HG02840 (cell line): ENCODE measurements around the gene TEX13A.
"Not testable (repeated sequence)": the region's sequence is repeated elsewhere in the genome, so short reads cannot be mapped to it uniquely, and the experiment has no call there.

Experiments
- ATAC-seq: cut with Tn5 transposase; IDR thresholded peaks from one replicate; pipeline ENCODE4 v1.9.1; 2021; ENCODE audit warnings: mild to moderate bottlenecking, moderate library complexity, moderate number of reproducible peaks; ENCODE audit not compliant: unreplicated experiment, low FRiP score

The TEX13A gene, protein sequence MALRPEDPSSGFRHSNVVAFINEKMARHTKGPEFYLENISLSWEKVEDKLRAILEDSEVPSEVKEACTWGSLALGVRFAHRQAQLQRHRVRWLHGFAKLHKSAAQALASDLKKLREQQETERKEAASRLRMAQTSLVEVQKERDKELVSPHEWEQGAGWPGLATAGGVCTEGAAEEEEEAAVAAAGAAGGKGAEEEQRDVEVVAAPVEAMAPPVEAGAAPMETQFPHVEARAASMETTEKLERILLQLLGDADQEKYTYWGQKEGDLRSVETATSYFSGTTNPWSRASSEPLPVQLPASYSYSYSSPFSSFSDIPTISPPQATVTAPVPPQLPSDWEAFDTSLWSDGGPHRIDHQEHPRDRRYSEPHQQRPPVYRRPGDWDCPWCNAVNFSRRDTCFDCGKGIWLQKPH

DNA sequence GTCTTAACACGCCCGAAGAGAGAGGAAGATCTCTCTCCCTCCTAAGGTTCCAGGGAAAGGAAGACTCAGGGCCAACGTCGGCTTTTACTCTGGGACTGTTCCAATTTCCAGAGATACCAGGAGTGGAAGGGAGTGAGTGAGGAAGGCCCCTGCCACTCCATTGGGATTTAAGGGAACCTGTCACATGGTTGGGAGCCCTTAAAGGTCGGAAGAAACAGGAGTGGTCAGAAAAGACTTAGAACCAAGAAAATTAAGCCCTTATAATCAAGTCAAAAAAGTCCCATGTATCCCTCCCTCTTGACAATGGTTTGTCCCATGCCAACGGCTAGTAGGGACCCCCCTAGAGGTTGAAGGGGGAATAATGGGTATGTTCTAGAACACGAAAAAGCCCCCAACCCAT is at the start of gene TEX13A:
Gene TEX13A, minus strand, starts transcription at position 59 of the 400 bp plus-strand sequence. CDS start 297 bp downstream, outside the sequence.
- no peak for ATAC-seq

DNA sequence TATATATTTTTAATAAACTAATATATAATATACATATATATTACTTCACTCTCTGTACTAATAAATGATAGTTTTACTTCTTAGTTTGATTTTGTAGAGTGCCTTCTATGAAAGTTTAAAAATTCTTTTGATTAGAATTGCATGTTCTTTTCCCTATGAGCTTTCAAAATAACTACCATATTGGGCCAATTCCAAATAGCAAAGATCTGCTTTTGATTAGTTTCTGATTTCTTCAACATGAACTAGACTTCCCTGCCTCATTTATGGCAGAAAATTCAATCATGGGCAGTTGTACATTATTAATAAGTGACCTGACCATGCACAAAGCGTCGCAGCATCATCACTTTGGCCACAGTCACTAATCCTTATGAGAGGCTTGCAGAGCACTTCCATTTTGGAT is 48.9 kb upstream of the TEX13A start:
- ATAC-seq, result no peak

DNA sequence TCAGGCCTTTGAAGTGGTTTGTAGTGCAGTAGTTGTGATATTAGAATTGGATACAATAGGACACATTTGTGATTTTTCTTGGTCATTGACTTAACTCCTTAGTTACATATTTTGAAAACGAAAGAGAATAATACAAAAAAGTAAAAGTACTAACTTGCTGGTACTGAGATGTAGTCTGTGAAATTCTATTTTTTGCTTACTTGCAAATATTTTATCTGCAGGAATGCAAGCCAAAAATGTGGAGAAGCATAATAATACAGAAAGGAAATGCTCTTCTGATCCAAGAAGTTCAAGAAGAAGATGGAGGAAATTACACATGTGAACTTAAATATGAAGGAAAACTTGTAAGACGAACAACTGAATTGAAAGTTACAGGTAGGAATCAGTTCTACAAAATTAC is 46.7 kb upstream of the TEX13A start:
- no peak for ATAC-seq

DNA sequence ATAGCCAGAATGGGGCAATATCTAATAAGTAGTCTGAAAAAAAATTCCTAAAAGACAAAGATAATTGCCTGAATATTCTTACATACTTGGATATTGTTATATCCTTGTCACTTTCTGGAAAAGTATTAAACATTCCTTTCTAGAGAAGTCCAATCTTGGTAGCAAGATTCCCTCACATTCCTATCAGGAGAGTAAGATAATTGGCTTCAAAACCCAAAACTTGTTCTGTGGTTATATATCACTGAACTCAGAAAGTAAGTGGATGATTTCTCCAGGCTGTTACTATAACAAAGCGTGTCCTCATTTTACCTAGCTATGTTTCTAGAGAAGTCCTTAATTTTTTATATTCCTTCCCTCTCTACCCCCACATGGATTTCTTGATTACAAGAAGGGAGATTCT is 46.0 kb upstream of the TEX13A start:
- no peak for ATAC-seq

DNA sequence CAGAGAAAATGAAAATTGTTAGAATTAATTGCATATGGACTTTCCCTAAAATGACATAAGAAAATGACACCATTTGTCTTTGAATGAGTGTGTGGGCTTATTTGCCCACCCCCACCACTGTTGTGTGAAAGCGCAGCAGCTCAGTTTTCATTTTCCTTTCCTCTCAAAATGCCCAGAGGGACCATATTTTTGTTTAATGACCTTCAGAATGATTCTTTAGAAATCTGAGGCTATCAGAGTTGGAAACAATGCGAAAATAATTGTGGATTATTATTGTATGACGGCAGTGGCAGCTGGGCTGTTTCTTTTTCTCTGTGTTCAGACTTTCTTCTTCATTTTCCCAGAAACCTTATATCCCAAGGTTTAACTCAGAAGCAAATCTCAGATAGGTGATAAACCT is 44.6 kb upstream of the TEX13A start:
- no peak for ATAC-seq

DNA sequence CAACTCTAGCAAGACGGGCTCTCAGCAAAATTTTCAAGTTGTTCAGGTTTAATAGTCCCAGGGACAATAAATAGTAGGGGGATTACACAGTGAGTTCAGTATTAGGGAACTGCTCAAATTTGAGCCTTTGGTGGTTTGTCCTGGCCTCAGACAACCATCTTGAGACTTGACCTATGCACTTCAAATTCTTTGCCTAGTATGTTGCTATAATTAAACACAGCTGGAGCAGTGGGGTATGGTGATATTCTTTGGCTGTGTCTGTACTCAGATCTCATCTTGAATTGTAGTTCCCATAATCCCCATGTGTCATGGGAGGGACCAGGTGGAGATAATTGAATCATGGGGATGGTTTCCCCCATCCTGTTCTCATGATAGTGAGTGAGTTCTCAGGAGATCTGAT is 43.3 kb upstream of the TEX13A start:
- ATAC-seq, result no peak

DNA sequence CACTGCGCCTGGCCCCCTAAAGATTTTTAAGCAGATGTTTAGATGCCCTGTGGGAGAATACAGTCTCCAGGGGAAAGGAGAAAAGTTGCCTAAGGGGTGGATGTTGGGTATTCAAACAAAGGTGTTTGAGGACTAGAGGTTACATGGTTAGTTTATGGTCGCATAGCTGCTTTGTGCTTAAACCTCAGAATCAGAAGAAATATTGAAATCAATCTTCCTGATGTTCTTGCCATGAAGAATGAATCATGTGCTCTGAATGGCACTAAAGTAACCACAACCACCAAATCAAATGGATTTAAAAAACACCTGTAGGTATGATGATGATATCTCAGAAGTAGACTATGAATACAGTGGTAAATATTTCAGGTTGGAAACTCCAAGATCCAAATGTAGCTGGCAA is 42.7 kb upstream of the TEX13A start:
- no peak for ATAC-seq

DNA sequence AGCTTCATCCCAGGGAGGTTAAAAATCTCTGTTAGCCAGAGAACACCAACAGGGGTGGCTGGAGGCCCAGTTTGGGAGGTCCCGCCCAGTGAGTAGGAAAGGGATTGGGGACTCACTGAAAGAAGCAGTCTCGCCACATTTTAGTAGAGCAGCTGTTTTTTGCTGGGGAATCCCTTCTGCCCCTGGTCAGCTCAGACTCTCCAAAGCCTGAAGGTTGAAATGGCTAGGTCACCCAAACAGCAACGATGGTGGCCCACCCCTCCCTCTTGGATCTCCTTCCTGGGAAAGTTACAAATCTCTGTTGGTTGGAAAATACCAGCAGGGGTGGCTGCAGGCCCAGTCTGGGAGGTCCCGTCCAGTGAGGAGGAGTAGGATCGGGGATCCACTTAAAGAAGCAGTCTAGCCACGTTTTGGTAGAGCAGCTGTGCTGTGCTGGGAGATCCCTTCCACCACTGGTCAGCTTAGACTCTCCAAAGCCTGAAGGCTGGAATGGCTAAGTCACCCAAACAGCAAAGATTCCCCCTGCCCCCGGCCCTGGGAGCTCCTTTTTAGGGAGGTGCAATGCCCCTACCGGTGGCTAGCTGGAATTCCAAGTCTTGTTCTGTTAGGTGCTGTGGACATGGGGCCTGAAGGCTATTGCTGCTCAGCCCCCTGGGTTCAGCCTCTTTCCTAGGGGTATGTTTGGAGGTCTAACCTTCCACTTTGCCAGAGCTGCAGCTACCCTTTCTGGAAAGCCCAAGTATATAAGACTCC is 40.0 kb upstream of the TEX13A start:
- no peak for ATAC-seq

DNA sequence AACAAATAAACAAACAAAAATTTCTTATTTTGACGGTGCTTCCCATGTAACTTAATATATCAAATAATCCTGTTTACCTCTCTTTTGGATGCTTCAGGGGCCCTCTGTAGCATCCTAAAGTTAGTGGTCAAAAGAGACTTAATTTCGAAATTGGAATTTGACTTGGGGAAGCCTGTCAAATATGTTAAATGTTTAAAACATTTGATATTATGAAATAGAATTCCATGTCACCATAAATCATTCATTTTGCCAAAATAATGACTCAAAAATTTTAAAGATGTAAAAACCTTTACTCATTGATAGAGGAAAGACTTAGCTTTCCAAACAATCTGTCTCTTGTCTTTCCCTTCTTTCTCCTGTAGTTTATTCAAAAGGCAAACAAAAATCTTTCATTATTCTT is 20.6 kb upstream of the TEX13A start:
- no peak for ATAC-seq

DNA sequence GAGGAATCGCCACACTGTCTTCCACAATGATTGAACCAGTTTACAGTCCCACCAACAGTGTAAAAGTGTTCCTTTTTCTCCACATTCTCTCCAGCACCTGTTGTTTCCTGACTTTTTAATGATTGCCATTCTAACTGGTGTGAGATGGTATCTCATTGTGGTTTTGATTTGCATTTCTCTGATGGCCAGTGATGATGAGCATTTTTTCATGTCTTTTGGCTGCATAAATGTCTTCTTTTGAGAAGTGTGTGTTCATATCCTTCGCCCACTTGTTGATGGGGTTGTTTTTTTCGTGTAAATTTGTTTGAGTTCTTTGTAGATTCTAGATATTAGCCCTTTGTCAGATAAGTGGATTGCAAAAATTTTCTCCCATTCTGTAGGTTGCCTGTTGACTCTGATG is 16.9 kb upstream of the TEX13A start:
- not testable (repeated sequence) for ATAC-seq

DNA sequence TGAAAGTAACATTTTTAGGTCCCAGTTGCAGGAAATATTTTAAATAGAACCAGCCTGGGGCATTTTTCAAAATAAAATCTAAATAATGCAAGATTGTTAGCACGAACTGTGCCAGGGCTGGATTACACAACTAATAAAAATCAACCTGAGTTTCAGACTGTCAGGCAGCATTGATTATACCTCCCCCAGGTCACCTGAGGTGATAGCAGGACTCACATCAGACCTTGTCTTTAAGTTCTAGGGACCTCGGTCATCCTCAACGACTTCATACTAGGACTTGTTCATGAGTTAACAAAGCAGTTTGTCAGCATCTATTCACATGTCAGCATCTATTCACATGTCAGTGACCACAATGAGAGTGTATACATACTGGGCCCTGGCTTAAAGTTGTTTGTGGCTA is 8.7 kb upstream of the TEX13A start:
- ATAC-seq, result no peak

DNA sequence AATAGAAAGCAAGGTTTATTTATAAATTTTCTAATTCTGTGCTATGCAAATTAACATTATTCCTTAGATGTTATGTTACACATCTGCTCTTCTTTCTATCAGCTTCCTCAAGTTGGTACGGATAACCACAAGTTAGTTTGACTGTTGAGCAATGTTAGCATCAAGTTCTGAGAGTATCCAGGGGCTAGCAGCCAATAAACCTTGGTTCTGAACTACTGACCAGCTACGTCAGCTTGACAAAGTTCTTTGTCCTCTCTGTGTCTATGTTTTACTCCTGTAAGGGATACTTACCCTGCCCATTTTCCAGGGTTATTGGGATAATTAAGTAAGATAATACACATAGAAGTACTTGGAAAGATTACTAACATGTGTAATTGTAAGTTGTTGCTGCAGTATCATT is 8.1 kb upstream of the TEX13A start:
- ATAC-seq, result no peak

DNA sequence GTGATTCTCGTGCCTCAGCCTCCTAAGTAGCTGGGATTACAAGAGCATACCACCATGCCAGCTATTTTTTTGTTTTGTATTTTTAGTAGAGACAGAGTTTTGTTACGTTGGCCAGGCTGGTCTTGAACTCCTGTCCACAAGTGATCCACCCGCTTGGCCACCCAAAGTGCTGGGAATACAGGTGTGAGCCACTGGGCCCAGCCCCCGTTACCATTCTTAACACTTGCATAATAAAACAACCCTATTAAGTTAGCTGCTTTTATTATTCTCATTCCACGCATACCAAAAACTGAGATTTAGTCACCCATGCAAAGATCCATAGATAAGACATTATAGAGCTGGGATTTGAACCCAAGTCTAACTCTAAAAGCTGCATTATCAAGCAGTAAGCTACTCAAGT is 6.0 kb upstream of the TEX13A start:
- no peak for ATAC-seq

DNA sequence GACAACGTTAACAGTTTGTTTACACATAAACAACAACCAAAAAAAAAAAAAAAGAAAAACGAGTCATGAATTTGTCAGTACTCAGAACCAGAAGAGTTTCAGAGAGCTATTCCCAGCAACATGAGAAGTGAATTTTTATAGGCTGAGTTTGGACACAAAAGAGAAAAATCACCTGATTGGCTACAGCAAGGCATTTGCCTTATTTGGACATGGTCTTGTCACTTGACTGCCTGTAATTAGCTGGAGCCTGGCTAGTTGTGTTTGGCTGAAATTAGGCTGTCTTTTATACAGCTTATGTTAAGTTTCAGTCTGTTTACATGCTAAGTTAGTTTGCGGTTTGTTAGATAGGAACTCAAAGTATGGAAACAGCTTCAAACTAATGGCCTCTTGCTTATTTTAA is 880 bp upstream of the TEX13A start:
- no peak for ATAC-seq

DNA sequence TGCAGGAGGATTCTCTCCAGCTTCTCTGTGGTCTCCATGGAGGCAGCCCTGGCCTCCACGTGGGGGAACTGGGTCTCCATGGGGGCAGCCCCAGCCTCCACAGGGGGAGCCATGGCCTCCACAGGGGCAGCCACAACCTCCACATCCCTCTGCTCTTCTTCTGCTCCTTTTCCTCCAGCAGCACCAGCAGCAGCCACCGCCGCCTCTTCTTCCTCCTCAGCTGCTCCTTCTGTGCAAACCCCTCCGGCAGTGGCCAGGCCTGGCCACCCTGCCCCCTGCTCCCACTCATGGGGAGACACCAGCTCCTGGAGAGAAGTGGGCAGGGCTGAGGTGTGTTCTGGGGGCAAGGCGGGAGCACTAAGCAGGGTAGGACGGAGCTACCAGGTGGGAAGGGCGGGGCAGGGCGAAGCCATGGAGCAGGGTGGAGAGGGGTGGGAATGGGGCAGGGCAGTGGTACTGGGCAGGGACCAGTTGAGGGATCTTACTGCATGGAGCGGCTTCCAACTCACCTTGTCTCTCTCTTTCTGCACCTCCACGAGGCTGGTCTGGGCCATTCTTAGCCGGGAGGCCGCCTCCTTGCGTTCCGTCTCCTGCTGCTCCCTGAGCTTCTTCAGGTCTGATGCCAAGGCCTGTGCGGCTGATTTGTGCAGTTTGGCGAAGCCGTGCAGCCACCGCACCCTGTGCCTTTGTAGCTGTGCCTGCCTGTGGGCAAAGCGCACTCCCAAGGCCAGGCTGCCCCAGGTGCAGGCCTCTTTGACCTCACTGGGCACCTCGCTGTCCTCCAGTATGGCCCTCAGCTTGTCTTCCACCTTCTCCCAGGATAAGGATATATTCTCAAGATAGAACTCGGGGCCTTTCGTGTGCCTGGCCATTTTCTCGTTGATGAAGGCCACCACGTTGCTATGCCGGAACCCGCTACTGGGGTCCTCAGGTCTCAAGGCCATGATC is 766 bp downstream of the TEX13A start:
- ATAC-seq, result no peak

DNA sequence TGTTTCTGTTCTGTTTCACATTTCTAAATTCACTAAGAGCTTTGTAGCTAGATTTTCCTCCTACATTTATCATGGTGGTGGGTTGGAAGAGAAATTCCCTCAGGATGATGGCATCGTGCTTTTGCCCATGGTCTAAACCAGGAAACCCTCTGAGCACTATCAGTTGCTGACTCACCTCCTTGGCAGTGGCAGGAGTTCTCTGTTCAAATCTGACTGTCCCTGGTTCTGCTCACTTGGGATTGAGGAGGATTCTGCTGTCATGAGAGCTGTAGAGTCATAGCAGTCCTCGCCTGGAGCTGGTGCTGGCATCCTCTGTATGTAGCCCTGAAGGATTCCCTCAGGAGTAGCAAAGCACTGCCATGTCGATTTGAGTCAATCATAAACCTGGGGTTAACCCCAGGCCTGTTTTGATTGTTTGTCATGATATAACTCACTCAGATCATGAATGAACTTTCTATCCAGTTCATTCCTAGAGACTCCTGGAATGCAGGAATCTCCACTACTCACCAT is 9.4 kb downstream of the TEX13A start:
- ATAC-seq, result no peak

DNA sequence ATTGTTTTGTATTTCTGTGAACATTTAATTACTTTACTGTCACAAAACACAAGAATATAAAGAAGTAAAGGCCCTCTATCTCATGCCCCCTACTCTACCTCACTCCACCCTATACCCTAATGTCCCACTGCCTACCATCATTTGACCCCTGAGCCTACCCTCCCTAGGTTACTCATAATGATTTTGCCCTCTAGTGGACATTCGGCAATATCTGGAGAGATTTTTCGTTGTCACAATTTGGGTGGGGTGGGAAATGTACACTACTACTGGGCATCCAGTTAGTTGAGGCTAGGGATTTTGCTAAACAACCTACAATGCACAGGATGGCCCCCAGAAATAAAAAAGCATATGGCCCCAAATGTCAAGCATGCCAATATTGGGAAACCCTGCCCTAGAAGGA is 10.2 kb downstream of the TEX13A start:
- no peak for ATAC-seq

DNA sequence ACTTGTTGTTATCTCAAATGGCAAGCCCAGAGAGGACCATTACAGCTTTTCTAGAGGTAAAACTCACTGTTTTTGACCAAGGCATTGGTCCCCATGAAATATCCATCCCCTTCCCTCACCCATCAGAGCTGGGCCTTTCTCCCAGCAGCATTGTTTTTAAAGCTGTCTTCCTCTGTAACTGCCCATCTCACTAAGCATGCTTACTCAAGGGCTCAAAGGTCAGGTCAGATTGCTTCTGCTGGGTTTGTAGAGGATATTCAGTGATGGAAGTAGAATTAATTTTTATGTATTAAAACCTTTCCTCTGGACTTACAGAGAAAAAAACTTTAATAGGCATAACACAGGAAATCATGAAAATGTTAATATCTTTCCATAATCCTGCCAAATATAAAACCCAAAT is 11.1 kb downstream of the TEX13A start:
- ATAC-seq, result no peak

DNA sequence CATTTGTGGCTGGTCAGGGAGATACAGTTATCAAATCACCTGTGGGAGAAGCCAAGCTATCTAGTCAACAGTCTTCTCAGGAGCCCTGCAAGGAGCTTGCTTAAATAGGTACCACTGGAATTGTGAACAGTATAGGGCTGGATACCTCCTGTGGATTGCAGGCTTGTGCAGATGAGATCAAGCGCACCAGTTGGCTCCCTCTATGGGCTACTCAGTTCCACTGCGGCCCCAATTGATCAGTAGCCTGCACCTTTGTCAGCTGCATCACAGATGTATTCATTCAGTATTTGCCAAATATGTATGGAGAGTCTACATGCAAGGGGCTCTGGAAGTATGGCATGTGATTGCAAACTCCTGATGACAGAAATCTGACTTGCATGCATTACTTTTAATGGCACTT is 28.6 kb downstream of the TEX13A start:
- no peak for ATAC-seq

DNA sequence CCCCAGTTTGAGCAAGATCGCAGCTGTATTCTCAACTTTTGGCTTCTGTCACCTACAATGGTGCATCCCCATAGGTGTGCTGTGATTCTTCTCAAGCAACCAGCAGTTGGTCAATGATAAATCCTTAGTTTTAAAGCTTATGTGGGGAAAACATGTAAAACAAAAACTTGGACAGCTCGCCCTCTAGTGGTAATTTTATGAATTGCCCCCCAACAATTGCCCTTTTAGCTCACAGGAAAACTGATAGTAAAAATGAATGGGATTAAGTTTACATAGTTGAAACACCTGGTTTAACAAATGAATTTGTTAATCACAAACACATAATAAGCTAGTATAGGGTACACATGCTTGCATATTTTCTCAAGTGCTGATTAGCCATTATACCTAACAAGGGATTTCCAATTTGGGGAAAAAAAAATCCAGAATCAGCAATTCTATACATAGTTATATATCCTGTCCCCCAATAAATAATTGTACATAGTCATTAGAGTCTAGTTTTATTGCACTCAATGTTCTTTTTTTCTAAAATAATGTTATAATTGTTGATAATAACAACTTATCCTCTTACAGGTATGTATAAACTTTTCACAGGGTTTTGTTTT is 30.1 kb downstream of the TEX13A start:
- ATAC-seq, result no peak
